HEK293 (cell line): ENCODE data around the gene COMMD2.

Experiments used
- CTCF ChIA-PET: fragments of 350-600 bp; formaldehyde crosslinking; extraction: SDS; loops from one replicate; lab custom pipeline; 2021; ENCODE audit warnings: antibody characterized with exemption; lab: Yijun Ruan, JAX
- POLR2A ChIA-PET: fragments of 300-600 bp; formaldehyde crosslinking; extraction: SDS; loops from one replicate; lab custom pipeline; 2020; ENCODE audit warnings: antibody characterized with exemption, inconsistent platforms; lab: Yijun Ruan, JAX
- H3K27ac ChIP-seq: fragments of 200-500 bp; sonication (Bioruptor generic); 2 replicates; pipeline ENCODE4 v1.5.1; 2014; ENCODE audit warnings: low read depth, low read length, control low read depth, inconsistent platforms; ENCODE audit errors: extremely low read depth
- H3K36me3 ChIP-seq, 2 experiments: fragments of 200-500 bp in 1 of 2; sonication (Bioruptor generic) in 1 of 2; 1 replicate in 1 of 2; 2 replicates in 1 of 2; pipeline ENCODE4 v1.5.1; 2014 to 2017; ENCODE audit warnings: inconsistent platforms in 2 of 2, low read length in 2 of 2; ENCODE audit not compliant: control insufficient read depth in 2 of 2, insufficient read depth in 1 of 2
- H3K4me1 ChIP-seq: fragments of 200-500 bp; sonication (Bioruptor generic); 2 replicates; pipeline ENCODE4 v1.5.1; 2014; ENCODE audit warnings: mild to moderate bottlenecking, low read length, inconsistent platforms; ENCODE audit not compliant: control insufficient read depth, insufficient read depth
- H3K4me3 ChIP-seq: 2 replicates; pipeline ENCODE4 v1.5.1; 2011; ENCODE audit warnings: low read depth, mild to moderate bottlenecking, control low read depth, low read length, moderate library complexity
- H3K9me3 ChIP-seq: fragments of 200-500 bp; sonication (Bioruptor generic); 2 replicates; pipeline ENCODE4 v1.5.1; 2014; ENCODE audit warnings: low read depth, low read length, inconsistent platforms; ENCODE audit not compliant: control insufficient read depth, insufficient read depth
- GLIS2 ChIP-seq: fragments of 450-650 bp; formaldehyde crosslinking; IDR thresholded peaks from 2 replicates; pipeline ENCODE4 v1.5.1; 2016; ENCODE audit warnings: missing biosample characterization, missing genetic modification characterization
- KLF17 ChIP-seq: fragments of 450-650 bp; formaldehyde crosslinking; IDR thresholded peaks from 2 replicates; pipeline ENCODE4 v1.5.1; 2016; ENCODE audit warnings: missing biosample characterization, missing genetic modification characterization
- SALL2 ChIP-seq: fragments of 450-650 bp; formaldehyde crosslinking; IDR thresholded peaks from 2 replicates; pipeline ENCODE4 v1.5.0; 2017; ENCODE audit warnings: missing biosample characterization, mild to moderate bottlenecking, missing genetic modification characterization, borderline replicate concordance
- WT1 ChIP-seq: fragments of 450-650 bp; formaldehyde crosslinking; IDR thresholded peaks from 2 replicates; pipeline ENCODE4 v1.5.1; 2016; ENCODE audit warnings: missing biosample characterization, missing genetic modification characterization
- ZBTB20 ChIP-seq: fragments of 450-650 bp; formaldehyde crosslinking; IDR thresholded peaks from 2 replicates; pipeline ENCODE4 v1.5.1; 2016; ENCODE audit warnings: missing biosample characterization, missing genetic modification characterization
- ZBTB26 ChIP-seq: fragments of 450-650 bp; formaldehyde crosslinking; optimal IDR thresholded peaks from 2 replicates; pipeline ENCODE3; 2016; ENCODE audit warnings: missing biosample characterization, mild to moderate bottlenecking, missing genetic modification characterization
- ZBTB44 ChIP-seq: fragments of 450-650 bp; IDR thresholded peaks from 2 replicates; pipeline ENCODE4 v1.5.1; 2018; ENCODE audit warnings: missing biosample characterization, mild to moderate bottlenecking, missing genetic modification characterization
- ZFP3 ChIP-seq: fragments of 450-650 bp; formaldehyde crosslinking; IDR thresholded peaks from 2 replicates; pipeline ENCODE4 v1.5.1; 2016; ENCODE audit warnings: low read depth, missing biosample characterization, missing genetic modification characterization
- ZNF121 ChIP-seq: fragments of 450-650 bp; formaldehyde crosslinking; IDR thresholded peaks from 2 replicates; pipeline ENCODE4 v1.5.1; 2016; ENCODE audit warnings: missing biosample characterization, missing genetic modification characterization
- ZNF157 ChIP-seq: fragments of 450-650 bp; formaldehyde crosslinking; IDR thresholded peaks from 2 replicates; pipeline ENCODE4 v1.5.1; 2016; ENCODE audit warnings: missing biosample characterization, missing genetic modification characterization
- ZNF311 ChIP-seq: fragments of 450-650 bp; formaldehyde crosslinking; IDR thresholded peaks from 2 replicates; pipeline ENCODE4 v1.5.1; 2017; ENCODE audit warnings: missing biosample characterization, missing genetic modification characterization, borderline replicate concordance
- ZNF341 ChIP-seq: fragments of 450-650 bp; formaldehyde crosslinking; IDR thresholded peaks from 2 replicates; pipeline ENCODE4; 2016; ENCODE audit warnings: low read depth, missing biosample characterization, missing genetic modification characterization
- ZNF677 ChIP-seq: fragments of 450-650 bp; IDR thresholded peaks from 2 replicates; pipeline ENCODE4 v1.5.0; 2018; ENCODE audit warnings: missing biosample characterization, mild to moderate bottlenecking, missing genetic modification characterization, moderate library complexity
- ZNF792 ChIP-seq: fragments of 450-650 bp; formaldehyde crosslinking; IDR thresholded peaks from 2 replicates; pipeline ENCODE4 v1.5.1; 2016; ENCODE audit warnings: missing biosample characterization, missing genetic modification characterization
- TF ChIP-seq, protein P1 (sequence below): fragments of 450-650 bp; formaldehyde crosslinking; IDR thresholded peaks from 2 replicates; pipeline ENCODE4 v1.5.1; 2017; ENCODE audit warnings: missing biosample characterization, missing genetic modification characterization
- TF ChIP-seq, protein P2 (sequence below): fragments of 450-650 bp; formaldehyde crosslinking; IDR thresholded peaks from 2 replicates; pipeline ENCODE4 v1.5.1; 2016; ENCODE audit warnings: missing biosample characterization, missing genetic modification characterization

The COMMD2 gene

DNA sequence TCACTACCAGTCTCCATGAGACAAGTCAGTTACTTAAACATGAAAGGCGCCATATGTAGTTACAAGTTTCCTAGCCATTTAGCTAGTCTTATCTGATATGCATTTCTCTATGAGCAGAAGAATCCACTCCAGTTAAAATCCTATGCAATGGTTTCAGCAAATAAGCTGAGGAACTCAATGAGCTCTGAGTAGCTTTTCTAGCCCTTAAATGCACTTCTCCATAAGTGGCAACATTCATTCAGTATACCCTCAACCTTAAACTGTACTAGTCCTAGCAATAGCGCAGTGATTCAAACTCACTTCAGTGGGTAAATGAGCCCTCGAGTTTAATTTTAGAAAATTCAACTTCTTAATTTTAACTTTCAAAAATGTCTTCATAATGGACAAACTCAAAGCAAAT is 7.7 kb downstream of the COMMD2 start:
- TF ChIP-seq SALL2 (tag by site-specific recombination) (no peak), WT1 (tag by site-specific recombination) (no peak), ZNF311 (tag by site-specific recombination) (no peak), ZBTB20 (tag by site-specific recombination) (no peak), KLF17 (tag by site-specific recombination) (no peak), ZNF121 (no peak), ZNF677 (tag by site-specific recombination) (no peak), ZBTB26 (tag by site-specific recombination) (no peak), ZFP3 (tag by site-specific recombination) (no peak), ZNF341 (no peak)
- TF ChIP-seq, protein P1, sequence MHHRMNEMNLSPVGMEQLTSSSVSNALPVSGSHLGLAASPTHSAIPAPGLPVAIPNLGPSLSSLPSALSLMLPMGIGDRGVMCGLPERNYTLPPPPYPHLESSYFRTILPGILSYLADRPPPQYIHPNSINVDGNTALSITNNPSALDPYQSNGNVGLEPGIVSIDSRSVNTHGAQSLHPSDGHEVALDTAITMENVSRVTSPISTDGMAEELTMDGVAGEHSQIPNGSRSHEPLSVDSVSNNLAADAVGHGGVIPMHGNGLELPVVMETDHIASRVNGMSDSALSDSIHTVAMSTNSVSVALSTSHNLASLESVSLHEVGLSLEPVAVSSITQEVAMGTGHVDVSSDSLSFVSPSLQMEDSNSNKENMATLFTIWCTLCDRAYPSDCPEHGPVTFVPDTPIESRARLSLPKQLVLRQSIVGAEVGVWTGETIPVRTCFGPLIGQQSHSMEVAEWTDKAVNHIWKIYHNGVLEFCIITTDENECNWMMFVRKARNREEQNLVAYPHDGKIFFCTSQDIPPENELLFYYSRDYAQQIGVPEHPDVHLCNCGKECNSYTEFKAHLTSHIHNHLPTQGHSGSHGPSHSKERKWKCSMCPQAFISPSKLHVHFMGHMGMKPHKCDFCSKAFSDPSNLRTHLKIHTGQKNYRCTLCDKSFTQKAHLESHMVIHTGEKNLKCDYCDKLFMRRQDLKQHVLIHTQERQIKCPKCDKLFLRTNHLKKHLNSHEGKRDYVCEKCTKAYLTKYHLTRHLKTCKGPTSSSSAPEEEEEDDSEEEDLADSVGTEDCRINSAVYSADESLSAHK = no peak
- TF ChIP-seq, all 188 proteins: peak for 0
- CTCF ChIA-PET = interaction anchor here (1.0 kb wide), 1 partner anchor 27 kb away, joined by 5 read pairs; no protein-coding TSS in a partner anchor
- POLR2A ChIA-PET = no interaction called here

GRCh38 chr3:149744151-149744550 is 8.1 kb downstream of the COMMD2 start:
- no peaks in the 10 kb centered on the region for H3K9me3 ChIP-seq
- TF ChIP-seq ZNF792 (no peak), ZNF157 (tag by site-specific recombination) (no peak), GLIS2 (tag by site-specific recombination) (no peak), ZBTB44 (no peak)
- TF ChIP-seq, protein P2, sequence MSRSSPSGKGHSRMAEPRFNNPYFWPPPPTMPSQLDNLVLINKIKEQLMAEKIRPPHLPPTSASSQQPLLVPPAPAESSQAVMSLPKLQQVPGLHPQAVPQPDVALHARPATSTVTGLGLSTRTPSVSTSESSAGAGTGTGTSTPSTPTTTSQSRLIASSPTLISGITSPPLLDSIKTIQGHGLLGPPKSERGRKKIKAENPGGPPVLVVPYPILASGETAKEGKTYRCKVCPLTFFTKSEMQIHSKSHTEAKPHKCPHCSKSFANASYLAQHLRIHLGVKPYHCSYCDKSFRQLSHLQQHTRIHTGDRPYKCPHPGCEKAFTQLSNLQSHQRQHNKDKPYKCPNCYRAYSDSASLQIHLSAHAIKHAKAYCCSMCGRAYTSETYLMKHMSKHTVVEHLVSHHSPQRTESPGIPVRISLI = no peak
- no peaks in the 10 kb centered on the region for H3K4me1 ChIP-seq
- ChIA-PET CTCF (interaction anchor here (1.0 kb wide), 1 partner anchor 27 kb away, joined by 5 read pairs; no protein-coding TSS in a partner anchor), POLR2A (no interaction called here)
- peaks cover 13 to 77% of the 10 kb centered on the region in 2 experiments for H3K36me3 ChIP-seq
- no peak overlapping the region for H3K4me3 ChIP-seq
- H3K27ac ChIP-seq = no peak overlapping the region

More for the DNA sequence above, 7.7 kb downstream of the COMMD2 start:
- H3K36me3 ChIP-seq = peaks cover 13 to 77% of the 10 kb centered on the region in 2 experiments
- H3K4me3 ChIP-seq = no peak overlapping the region
- H3K4me1 ChIP-seq = no peaks in the 10 kb centered on the region
- no peak overlapping the region for H3K27ac ChIP-seq
- H3K9me3 ChIP-seq = no peaks in the 10 kb centered on the region
